ENCODE measurements around the gene PLS1.
"Not testable (repeated sequence)": the region's sequence is repeated elsewhere in the genome, so short reads cannot be mapped to it uniquely, and the experiment has no call there.

Gene PLS1

GRCh38 chr3:142706321-142707127 is 110.3 kb downstream of the PLS1 start:
- no peak for DNase-seq

GRCh38 chr3:142709207-142709606 is 113.0 kb downstream of the PLS1 start:
- DNase-seq = no peak

GRCh38 chr3:142714882-142715281 is 118.7 kb downstream of the PLS1 start:
- not testable (repeated sequence) for DNase-seq

GRCh38 chr3:142716102-142716501 is 119.9 kb downstream of the PLS1 start:
- no peak for DNase-seq

GRCh38 chr3:142723665-142723967 is 127.4 kb downstream of the PLS1 start:
- DNase-seq = no peak

- DNase-seq = peak; percentile 90
Measured at GRCh38 chr3:142723968-142724681, 127.9 kb downstream of the PLS1 start, which contains the start of gene TRPC1. TSS of gene TRPC1 (plus strand) at chr3:142724034. CDS start at chr3:142724560, 526 bp downstream.

GRCh38 chr3:142724682-142725356 is 128.6 kb downstream of the PLS1 start:
- peak; percentile 66 for DNase-seq

GRCh38 chr3:142725357-142725739 is 129.2 kb downstream of the PLS1 start:
- DNase-seq = no peak

- DNase-seq = no peak
Measured at GRCh38 chr3:142726017-142726416, 129.8 kb downstream of the PLS1 start.

- no peak for DNase-seq
Measured at GRCh38 chr3:142732066-142732465, 135.9 kb downstream of the PLS1 start.

- no peak for DNase-seq
Measured at GRCh38 chr3:142734834-142735233, 138.6 kb downstream of the PLS1 start.

GRCh38 chr3:142735462-142735861 is 139.3 kb downstream of the PLS1 start:
- DNase-seq = no peak

- no peak for DNase-seq
Measured at GRCh38 chr3:142738396-142738795, 142.2 kb downstream of the PLS1 start.

GRCh38 chr3:142746646-142747045 is 150.5 kb downstream of the PLS1 start:
- no peak for DNase-seq

- not testable (repeated sequence) for DNase-seq
Measured at GRCh38 chr3:142750531-142750930, 154.3 kb downstream of the PLS1 start.

GRCh38 chr3:142752605-142753004 is 156.4 kb downstream of the PLS1 start:
- not testable (repeated sequence) for DNase-seq

GRCh38 chr3:142754494-142754893 is 158.3 kb downstream of the PLS1 start:
- no peak for DNase-seq

Measured in left hindlimb (tissue), 1 donor.